ENCODE data around the gene PRSS12.

GRCh38 chr4:118284169-118284568 is 68.6 kb downstream of the PRSS12 start:
- TF ChIP-seq TARDBP (IDR thresholded peaks at IDR 0.05) (no peak), LEF1 (IDR thresholded peaks at IDR 0.05; ENCODE audit: borderline replicate concordance) (no peak)

Data from HEK293T (cell line).